ENCODE data around the gene GPR35.
"Not testable (repeated sequence)": the region's sequence is repeated elsewhere in the genome, so short reads cannot be mapped to it uniquely, and the experiment has no call there.

Gene GPR35

GRCh38 chr2:240649331-240649730 lies 24.1 kb downstream of the GPR35 start:
- TF ChIP-seq SPI1 (IDR thresholded peaks at IDR 0.05; ENCODE audit: low read depth, low read length) = no peak
- no peak for TF ChIP-seq POU2F2 (IDR thresholded peaks at IDR 0.05; ENCODE audit: low read depth, low read length)
- DNase-seq (ENCODE audit: insufficient read length, low spot score) = no peak
- no peak for FAIRE-seq

GRCh38 chr2:240650254-240650965 lies 25.1 kb downstream of the GPR35 start:
- DNase-seq (ENCODE audit: insufficient read length, low spot score) (no peak), FAIRE-seq (no peak)
- TF ChIP-seq PAX5 (IDR thresholded peaks at IDR 0.05; ENCODE audit: insufficient read depth, low read length, severe bottlenecking) (no peak), POLR2A (IDR thresholded peaks at IDR 0.05; ENCODE audit: low read depth, low read length) (no peak), TAF1 (IDR thresholded peaks at IDR 0.05; ENCODE audit: low read depth, low read length) (no peak), SPI1 (IDR thresholded peaks at IDR 0.05; ENCODE audit: low read depth, low read length) (no peak), POU2F2 (IDR thresholded peaks at IDR 0.05; ENCODE audit: low read depth, low read length) (no peak), POLR2AphosphoS5 (IDR thresholded peaks at IDR 0.05; ENCODE audit: low read depth, low read length) (no peak)

GRCh38 chr2:240651185-240651584 lies 25.9 kb downstream of the GPR35 start:
- TF ChIP-seq POU2F2 (IDR thresholded peaks at IDR 0.05; ENCODE audit: low read depth, low read length) = no peak
- TF ChIP-seq TAF1 (IDR thresholded peaks at IDR 0.05; ENCODE audit: low read depth, low read length) = no peak
- FAIRE-seq (no peak), DNase-seq (ENCODE audit: insufficient read length, low spot score) (no peak)

DNA sequence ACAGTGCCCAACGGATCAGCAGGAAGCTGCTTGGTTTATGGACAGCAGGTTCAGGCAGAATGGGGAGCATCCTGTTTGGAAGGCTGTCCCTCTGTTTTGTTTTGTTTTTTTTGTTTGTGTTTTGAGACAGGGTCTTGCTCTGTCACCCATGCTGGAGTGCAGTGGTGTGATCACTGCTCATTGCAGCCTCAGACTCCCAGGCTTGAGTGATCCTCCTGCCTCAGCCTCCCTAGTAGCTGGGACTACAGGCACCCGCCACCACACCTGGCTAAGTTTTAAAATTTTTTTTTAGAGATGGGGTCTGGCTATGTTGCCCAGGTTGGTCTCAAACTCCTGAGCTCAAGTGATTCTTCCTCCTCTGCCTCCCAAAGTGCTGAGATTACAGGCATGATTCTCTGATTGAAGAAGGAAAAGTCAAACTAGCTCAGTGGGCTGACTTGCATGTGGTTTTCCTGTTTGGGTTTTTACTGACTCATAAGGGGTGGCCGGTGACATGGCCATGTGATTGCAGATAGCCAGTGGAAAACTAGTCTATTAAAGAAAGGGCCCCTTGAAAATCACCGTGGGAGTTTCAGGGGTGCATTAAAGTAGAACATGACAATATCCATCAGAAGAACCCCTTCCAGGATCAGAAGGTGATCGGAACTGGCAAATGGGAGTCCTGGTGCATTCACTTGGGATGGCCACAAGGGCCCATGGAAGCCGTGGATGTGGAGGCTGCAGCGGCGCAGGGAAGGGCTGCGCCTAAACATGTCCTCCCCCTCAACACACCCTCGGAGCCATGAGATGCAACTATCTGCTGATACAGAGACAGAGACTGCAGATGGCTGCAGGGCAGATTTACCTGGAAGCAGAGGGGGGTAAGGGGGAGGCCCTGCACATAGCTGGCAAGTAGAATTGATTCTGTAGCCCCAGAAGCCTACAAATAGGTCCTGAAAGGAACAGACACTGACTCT lies 30.9 kb downstream of the GPR35 start:
- peak; percentile 48 for DNase-seq (ENCODE audit: insufficient read length, low spot score)
- TF ChIP-seq TAF1 (IDR thresholded peaks at IDR 0.05; ENCODE audit: low read depth, low read length) (no peak), PAX5 (IDR thresholded peaks at IDR 0.05; ENCODE audit: insufficient read depth, low read length, severe bottlenecking) (no peak), SPI1 (IDR thresholded peaks at IDR 0.05; ENCODE audit: low read depth, low read length) (no peak), POU2F2 (IDR thresholded peaks at IDR 0.05; ENCODE audit: low read depth, low read length) (no peak), POLR2AphosphoS5 (IDR thresholded peaks at IDR 0.05; ENCODE audit: low read depth, low read length) (no peak), POLR2A (IDR thresholded peaks at IDR 0.05; ENCODE audit: low read depth, low read length) (no peak)
- no peak for FAIRE-seq

- not testable (repeated sequence) for DNase-seq (ENCODE audit: insufficient read length, low spot score); FAIRE-seq
Observed at GRCh38 chr2:240659883-240660282, 34.6 kb downstream of the GPR35 start.

GRCh38 chr2:240662681-240663080 lies 37.4 kb downstream of the GPR35 start:
- DNase-seq (ENCODE audit: insufficient read length, low spot score) = no peak

DNA sequence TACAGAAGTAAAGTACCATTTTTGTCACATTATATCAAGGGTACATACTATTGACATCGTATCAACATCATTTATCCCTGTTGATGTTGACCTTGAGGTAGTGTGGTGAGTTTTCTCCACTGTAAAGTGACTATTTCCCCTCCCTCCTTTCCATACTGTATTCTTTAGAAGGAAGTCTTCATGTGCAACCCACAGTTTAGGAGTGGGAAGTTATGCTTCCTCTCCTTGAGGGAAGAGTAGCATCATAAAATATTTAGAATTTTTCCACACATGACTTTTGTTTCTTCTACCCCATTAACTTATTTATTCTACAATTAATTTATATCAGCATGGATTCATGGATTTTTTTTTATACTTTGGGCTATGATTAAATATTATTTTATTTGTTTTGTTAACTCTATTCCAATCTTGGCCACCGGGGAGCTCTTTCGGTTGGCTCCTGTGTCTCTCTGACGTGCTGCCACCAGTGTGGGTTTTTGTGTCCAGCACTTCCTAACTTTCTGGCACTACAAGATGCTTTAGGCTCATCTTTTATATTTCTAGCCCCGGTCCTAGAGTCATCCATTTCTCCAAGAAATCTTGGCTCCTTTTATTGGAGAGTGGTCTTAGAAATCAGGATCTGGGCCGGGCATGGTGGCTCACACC lies 38.4 kb downstream of the GPR35 start:
- TF ChIP-seq SPI1 (IDR thresholded peaks at IDR 0.05; ENCODE audit: low read depth, low read length) (no peak), POLR2A (IDR thresholded peaks at IDR 0.05; ENCODE audit: low read depth, low read length) (no peak), POU2F2 (IDR thresholded peaks at IDR 0.05; ENCODE audit: low read depth, low read length) (no peak), TAF1 (IDR thresholded peaks at IDR 0.05; ENCODE audit: low read depth, low read length) (no peak), PAX5 (IDR thresholded peaks at IDR 0.05; ENCODE audit: insufficient read depth, low read length, severe bottlenecking) (no peak), POLR2AphosphoS5 (IDR thresholded peaks at IDR 0.05; ENCODE audit: low read depth, low read length) (no peak)
- DNase-seq (ENCODE audit: insufficient read length, low spot score) (no peak), FAIRE-seq (no peak)

More at GRCh38 chr2:240662681-240663080, 37.4 kb downstream of the GPR35 start:
- no peak for TF ChIP-seq SPI1 (IDR thresholded peaks at IDR 0.05; ENCODE audit: low read depth, low read length)
- TF ChIP-seq PAX5 (IDR thresholded peaks at IDR 0.05; ENCODE audit: insufficient read depth, low read length, severe bottlenecking) = no peak
- no peak for TF ChIP-seq TAF1 (IDR thresholded peaks at IDR 0.05; ENCODE audit: low read depth, low read length)
- TF ChIP-seq POLR2AphosphoS5 (IDR thresholded peaks at IDR 0.05; ENCODE audit: low read depth, low read length) = no peak
- TF ChIP-seq POU2F2 (IDR thresholded peaks at IDR 0.05; ENCODE audit: low read depth, low read length) = no peak
- no peak for TF ChIP-seq POLR2A (IDR thresholded peaks at IDR 0.05; ENCODE audit: low read depth, low read length)
- no peak for FAIRE-seq

DNA sequence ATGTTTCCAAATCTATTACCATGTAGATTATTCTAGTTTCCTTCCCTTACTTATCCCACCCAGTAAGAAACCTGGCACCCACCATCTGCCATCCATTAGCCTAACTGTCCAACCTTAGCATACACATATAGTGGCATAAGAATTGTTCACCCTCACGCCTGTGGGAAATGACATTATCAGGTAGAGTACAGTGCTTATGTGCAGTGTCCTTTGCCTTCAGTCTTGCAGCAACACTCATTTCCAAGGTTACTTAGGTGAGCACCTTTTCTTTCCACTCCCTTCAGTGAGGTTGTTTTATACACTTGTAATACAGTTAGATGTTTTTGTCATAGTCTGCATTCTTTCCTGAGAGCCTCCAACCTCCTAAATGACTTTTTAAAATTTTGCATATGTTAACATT lies 39.3 kb downstream of the GPR35 start:
- FAIRE-seq (no peak), DNase-seq (ENCODE audit: insufficient read length, low spot score) (no peak)
- TF ChIP-seq SPI1 (IDR thresholded peaks at IDR 0.05; ENCODE audit: low read depth, low read length) = no peak

- FAIRE-seq (no peak), DNase-seq (ENCODE audit: insufficient read length, low spot score) (no peak)
- TF ChIP-seq POLR2A (IDR thresholded peaks at IDR 0.05; ENCODE audit: low read depth, low read length) (no peak), POLR2AphosphoS5 (IDR thresholded peaks at IDR 0.05; ENCODE audit: low read depth, low read length) (no peak), POU2F2 (IDR thresholded peaks at IDR 0.05; ENCODE audit: low read depth, low read length) (no peak), SPI1 (IDR thresholded peaks at IDR 0.05; ENCODE audit: low read depth, low read length) (no peak)
Observed at GRCh38 chr2:240670402-240670801, 45.1 kb downstream of the GPR35 start.

DNA sequence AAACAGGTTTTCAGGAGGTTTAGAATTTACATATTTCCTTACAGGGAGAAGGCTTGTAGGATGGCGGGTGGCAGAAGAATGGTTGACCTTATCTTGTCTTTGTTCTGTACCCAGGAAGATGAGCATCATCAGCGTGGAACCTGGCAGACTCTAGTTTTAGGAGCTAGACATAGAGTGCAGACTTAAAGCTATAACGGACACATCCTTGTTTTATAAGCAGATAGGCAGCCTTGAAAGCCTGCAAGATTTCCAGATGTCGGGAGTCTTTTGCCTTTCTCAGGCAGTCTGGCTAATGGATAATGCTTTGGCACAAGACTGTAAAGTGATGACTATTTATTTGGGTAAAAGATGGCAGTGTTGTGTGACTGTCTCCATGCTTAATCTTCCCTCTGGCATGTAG lies 45.7 kb downstream of the GPR35 start:
- TF ChIP-seq POLR2AphosphoS5 (IDR thresholded peaks at IDR 0.05; ENCODE audit: low read depth, low read length) = no peak
- TF ChIP-seq TAF1 (IDR thresholded peaks at IDR 0.05; ENCODE audit: low read depth, low read length) = no peak
- TF ChIP-seq PAX5 (IDR thresholded peaks at IDR 0.05; ENCODE audit: insufficient read depth, low read length, severe bottlenecking) = no peak
- TF ChIP-seq SPI1 (IDR thresholded peaks at IDR 0.05; ENCODE audit: low read depth, low read length) = no peak
- TF ChIP-seq POU2F2 (IDR thresholded peaks at IDR 0.05; ENCODE audit: low read depth, low read length) = no peak
- no peak for TF ChIP-seq POLR2A (IDR thresholded peaks at IDR 0.05; ENCODE audit: low read depth, low read length)
- FAIRE-seq = no peak
- DNase-seq (ENCODE audit: insufficient read length, low spot score) = no peak
